Right ventricle myocardium superior (tissue), 1 donor: ENCODE results near the gene TEF. TPM values are rescaled to one million over a fixed set of nuclear protein-coding genes. Genes with fewer than 3 reads are reported as not detected.
"Not testable (repeated sequence)": the region's sequence is repeated elsewhere in the genome, so short reads cannot be mapped to it uniquely, and the experiment has no call there.

Experiments used
- ATAC-seq: fragments of 200-7000 bp; cut with Tn5 transposase; one replicate; pipeline ENCODE4 v1.9.1; 2020; ENCODE audit warnings: mild to moderate bottlenecking; ENCODE audit not compliant: poor library complexity
- DNase-seq: peaks from one replicate; pipeline ENCODE4 v3.0.0-alpha.2; 2020
- intact Hi-C: fragments of 100-400 bp; cut with DNase I; formaldehyde crosslinking; loops from one replicate; pipeline ENCODE4 v1.11.2; 2022
- total RNA-seq: library from RNA; stranded (reverse); fragmentation: NEBNext Ultra II Directional; extraction: Animal tissue kit (Norgen Biotek cat#: 25700); gene quantifications from one replicate; pipeline ENCODE4 v1.2.1, GENCODE V29; 2021
- donor health status: DM: no; HTN: yes; CAD: no; lungs with severe emphysema.

The TEF gene
- total RNA-seq, 1 donor from 2014 or later = 20.7 TPM

DNA sequence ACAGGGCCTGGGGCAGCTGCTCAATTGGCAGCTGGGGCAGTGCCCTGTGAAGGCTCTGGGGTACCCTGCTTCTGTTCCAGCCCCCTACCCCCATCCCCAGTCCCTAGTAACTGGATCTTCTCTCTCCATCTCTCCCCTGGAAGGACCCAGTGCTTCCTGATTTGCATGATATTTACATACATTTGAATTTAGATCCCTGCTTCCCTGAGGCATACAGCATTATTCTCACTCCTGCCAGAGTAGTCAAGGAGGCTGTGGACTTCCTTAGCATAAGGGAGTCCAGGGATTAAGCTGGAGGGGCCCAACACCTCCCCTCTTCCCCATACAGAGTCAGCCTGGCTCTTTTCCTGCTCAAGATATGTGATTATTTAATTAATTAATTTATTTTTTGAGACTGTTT is 24.7 kb downstream of the TEF start:
- DNase-seq (no peak), ATAC-seq (no peak)
- intact Hi-C loops = no loop called here

GRCh38 chr22:41407433-41407832 is 25.7 kb downstream of the TEF start:
- intact Hi-C loops = no loop called here
- no peak for DNase-seq
- ATAC-seq = no peak

DNA sequence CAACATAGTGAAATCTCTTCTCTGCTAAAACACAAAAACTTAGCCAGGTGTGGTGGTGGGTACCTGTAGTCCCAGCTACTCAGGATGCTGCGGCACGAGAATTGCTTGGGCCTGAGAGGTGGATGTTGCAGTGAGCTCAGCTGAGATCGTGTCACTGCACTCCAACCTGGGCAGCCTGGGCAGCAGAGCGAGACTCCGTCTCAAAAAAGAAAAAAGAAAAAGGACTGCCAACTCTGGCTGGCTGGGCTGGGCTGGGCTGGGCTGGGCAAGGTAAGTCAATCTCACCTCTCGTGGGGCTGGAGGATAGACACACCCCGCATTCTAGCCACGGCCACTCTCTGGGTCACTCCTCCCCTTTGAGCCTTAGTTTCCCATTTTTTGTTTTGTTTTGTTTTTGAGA is 26.9 kb downstream of the TEF start:
- intact Hi-C loops = no loop called here
- DNase-seq = no peak
- ATAC-seq = no peak

DNA sequence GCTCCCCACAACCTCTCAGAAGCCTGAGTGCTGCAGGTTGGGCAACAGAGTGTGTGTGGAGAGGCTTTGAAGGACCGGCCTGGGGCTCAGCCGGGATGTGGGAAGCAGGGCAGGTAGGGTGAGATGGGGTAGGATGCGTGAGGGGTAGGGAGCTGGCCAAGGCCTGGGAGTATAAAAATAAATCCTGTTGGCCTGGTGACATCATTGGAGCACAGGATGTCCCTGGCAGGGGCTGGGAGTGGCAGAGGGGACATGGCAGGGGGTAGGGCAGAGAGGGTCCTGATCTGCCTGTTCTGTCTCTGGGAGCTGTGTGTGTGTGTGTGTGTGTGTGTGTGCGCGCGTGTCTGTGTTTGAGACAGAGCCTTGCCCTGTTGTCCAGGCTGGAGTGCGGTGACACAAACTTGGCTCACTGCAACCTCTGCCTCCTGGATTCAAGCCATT is 28.6 kb downstream of the TEF start:
- ATAC-seq (peak; percentile 58), DNase-seq (peak; percentile 78)
- intact Hi-C loops = no loop called here

- intact Hi-C loops = no loop called here
- ATAC-seq (peak; percentile 13), DNase-seq (no peak)
Observed at GRCh38 chr22:41411021-41411851, 29.5 kb downstream of the TEF start.

GRCh38 chr22:41415554-41415953 is 33.8 kb downstream of the TEF start:
- ATAC-seq (no peak), DNase-seq (no peak)
- intact Hi-C loops = no loop called here

- peak; percentile 95 for DNase-seq
- intact Hi-C loops = no loop called here
- peak; percentile 66 for ATAC-seq
Observed at GRCh38 chr22:41417622-41418390, 36.1 kb downstream of the TEF start.

DNA sequence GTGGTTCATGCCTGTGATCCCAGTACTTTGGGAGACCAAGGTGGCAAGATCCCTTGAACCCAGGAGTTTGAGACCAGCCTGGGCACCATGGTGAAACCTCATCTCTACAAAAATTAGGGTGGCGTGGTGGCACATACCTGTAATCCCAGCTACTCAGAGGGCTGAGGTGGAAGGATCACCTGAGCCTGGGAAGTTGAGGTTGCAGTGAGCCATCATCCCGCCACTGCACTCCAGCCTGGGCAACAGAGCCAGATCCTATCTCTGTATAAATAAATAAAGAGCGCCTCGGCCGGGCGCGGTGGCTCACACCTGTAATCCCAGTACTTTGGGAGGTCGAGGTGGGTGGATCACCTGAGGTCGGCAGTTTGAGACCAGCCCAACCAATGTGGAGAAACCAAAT is 37.0 kb downstream of the TEF start:
- no peak for ATAC-seq
- intact Hi-C loops = no loop called here
- DNase-seq = no peak

- ATAC-seq (no peak), DNase-seq (no peak)
- intact Hi-C loops = no loop called here
Observed at GRCh38 chr22:41425660-41426365, 44.1 kb downstream of the TEF start.

DNA sequence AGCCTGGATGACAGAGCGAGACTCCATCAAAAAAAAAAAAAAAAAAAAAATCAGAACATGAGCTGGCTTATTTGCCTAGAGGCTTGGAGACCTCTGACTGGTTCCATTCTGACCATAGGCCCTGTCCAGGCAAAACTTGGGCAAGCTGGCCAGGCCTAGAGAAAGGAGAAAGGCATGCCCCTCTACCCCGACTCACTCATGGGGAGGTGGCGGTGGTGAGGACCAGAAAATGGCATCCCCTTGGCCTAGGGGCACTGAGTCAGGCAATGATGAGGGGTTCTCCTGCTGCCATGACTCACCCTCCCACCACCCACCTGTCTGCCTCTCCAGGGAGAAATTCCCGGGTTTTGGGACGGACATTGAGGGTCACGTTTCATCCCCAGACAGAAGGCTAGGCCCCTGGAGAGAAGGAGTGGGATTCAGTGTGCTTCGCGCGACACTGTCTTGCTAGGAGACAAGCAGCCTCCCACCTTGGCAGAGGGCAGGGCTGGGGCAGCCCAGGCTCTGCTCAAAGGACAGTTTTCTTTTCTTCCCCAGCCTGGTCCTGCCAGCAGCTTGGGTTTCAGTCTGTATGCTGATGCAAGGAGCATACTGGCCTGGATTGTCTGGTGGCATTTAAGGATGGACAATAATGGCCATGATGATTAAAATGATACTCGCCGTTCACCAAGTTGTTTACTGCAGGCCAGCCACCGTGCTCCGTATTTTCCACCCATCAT is 47.6 kb downstream of the TEF start:
- DNase-seq = no peak
- ATAC-seq = no peak
- intact Hi-C loops = no loop called here

DNA sequence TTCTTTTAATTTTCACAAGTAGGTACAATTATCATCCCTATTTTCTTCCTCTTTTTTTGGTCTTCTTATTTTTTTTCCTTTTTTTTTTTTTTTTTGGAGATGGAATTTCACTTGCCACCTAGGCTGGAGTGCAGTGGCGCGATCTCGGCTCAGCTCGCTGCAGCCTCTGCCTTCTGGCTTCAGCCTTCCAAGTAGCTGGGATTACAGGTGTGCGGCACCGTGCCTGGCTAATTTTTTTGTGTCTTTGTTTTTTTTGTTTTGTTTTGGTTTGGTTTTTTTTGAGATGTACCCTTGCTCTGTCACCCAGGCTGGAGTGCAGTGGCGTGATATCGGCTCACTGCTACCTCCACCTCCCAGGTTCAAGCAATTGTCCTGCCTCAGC is 48.2 kb downstream of the TEF start:
- ATAC-seq (no peak), DNase-seq (no peak)
- intact Hi-C loops = no loop called here

DNA sequence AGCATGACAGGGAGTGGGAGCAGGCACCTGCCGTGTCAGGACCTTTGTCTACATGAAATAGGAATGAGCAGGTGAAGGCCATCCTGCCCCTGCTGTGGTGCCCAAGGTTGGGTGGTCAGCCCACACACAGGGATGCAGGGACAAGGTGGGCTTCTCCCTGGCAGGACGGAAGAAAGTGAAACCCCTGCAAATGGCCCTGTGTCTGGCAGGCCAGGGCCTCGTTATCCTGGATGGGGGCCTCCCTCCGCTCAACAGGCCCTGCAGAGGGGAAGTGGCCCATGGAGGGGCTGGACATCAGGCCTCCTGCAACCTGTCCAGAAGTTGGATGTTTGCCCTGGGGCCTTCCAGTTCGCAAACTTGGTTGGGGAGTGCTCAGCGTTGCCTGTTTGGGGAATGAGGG is 49.9 kb downstream of the TEF start:
- ATAC-seq = no peak
- intact Hi-C loops = no loop called here
- DNase-seq = no peak

DNA sequence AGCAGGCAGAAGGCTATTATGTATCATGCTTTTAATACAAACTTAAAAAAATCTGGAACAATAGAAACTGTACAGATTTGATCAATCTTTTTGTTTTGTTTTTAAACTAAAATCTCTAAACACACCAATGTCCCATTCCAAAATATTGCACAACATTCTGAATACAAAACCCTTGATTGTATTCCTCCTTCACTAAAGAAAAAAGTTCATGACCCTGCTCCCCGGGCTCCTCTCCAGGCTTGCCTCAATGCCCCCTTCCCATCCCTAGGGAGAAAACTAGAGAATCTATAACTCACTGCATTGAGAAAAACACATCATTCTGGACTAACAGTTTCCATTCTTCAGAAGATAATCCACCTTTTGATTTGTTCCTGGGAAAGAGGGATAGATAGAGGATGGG is 51.7 kb downstream of the TEF start:
- ATAC-seq, intact Hi-C loops: not testable (repeated sequence)
- peak; percentile 68 for DNase-seq

DNA sequence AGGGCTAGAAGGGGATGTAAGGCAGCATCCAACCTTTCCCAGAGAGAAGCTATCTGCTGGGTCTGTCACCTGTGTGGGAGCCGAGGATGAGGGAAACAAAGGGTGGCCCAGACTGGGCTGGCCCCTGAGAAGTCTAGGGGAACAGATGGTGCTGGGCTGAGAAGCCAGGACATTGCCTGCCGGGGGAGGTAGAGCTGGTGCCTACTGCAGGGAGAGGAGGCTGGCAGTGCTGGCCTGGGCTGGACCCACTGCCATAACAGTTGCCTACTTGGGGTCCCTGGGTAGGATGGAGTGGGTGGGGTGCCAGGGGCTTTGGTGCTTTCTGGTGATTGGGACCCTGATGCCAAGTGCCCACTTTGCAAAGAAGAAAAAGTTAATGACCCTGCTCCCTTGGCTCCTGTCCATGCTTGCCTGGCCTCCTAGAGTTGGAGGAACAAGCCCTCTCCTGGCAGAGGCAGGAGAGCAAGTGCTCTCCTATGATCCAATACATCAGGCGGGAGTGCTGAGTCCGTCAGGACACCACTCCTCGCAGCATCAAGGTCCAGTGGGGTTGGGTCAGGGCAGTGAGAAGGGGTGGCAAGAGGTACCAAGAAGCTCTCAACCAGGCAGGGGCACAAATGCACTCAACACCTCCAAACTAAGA is 52.7 kb downstream of the TEF start:
- ATAC-seq = peak; percentile 18
- intact Hi-C loops, DNase-seq: not testable (repeated sequence)

GRCh38 chr22:41435560-41435959 is 53.8 kb downstream of the TEF start:
- no peak for ATAC-seq
- no peak for DNase-seq
- intact Hi-C loops = no loop called here

GRCh38 chr22:41436322-41437113 is 54.8 kb downstream of the TEF start:
- intact Hi-C loops = no loop called here
- ATAC-seq (peak; percentile 9), DNase-seq (no peak)

GRCh38 chr22:41437198-41437597 is 55.5 kb downstream of the TEF start:
- intact Hi-C loops = no loop called here
- ATAC-seq (no peak), DNase-seq (no peak)

DNA sequence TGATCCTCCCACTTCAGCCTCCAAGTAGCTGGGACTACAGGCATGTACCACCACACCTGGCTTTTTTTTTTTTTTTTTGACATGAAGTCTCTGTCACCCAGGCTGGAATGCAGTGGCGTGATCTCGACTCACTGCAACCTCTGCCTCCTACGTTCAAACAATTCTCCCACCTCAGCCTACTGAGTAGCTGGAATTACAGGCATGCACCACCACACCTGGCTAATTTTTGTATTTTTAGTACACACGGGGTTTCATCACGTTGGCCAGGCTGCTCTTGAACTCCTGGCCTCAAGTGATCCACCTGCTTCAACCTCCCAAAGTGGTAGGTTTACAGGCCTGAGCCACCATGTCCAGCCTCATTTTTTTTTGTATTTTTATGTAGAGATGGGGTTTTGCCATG is 58.8 kb downstream of the TEF start:
- DNase-seq, intact Hi-C loops, ATAC-seq: not testable (repeated sequence)
